GM12878 (cell line): ENCODE results near the gene IRGQ. TPM values are rescaled to one million over a fixed set of nuclear protein-coding genes. Genes with fewer than 3 reads are reported as not detected.

Source experiments
- ATAC-seq: fragments of 200-7000 bp; cut with Tn5 transposase; 3 replicates; pipeline ENCODE4 v1.9.1; 2020; ENCODE audit warnings: mild to moderate bottlenecking, moderate library complexity
- BruUV-seq: library from RNA; stranded (reverse); fragments of 400-500 nt; replicated peaks from 2 replicates; lab custom pipeline; 2021; lab: Mats Ljungman, UMichigan
- CTCF ChIA-PET: fragments of 300-600 bp; sonication (Branson Sonifier 250); formaldehyde crosslinking; extraction: SDS; loops from one replicate; lab custom pipeline; 2021; ENCODE audit warnings: inconsistent platforms; lab: Yijun Ruan, JAX
- POLR2A ChIA-PET: fragments of 350-600 bp; formaldehyde crosslinking; extraction: SDS; loops from one replicate; lab custom pipeline; 2021; ENCODE audit warnings: inconsistent platforms; lab: Charles Lee
- RAD21 ChIA-PET: fragments of 300-600 bp; sonication (Branson Sonifier 250); formaldehyde crosslinking; loops from one replicate; lab custom pipeline; 2023; ENCODE audit warnings: antibody characterized with exemption; ENCODE audit not compliant: unreplicated experiment; lab: Charles Lee
- SMC1A ChIA-PET: fragments of 300-600 bp; sonication (Branson Sonifier 250); formaldehyde crosslinking; loops from one replicate; lab custom pipeline; 2023; ENCODE audit not compliant: unreplicated experiment, uncharacterized antibody; lab: Charles Lee
- DNase-seq: peaks from one replicate; pipeline ENCODE4 v3.0.0-alpha.2; 2011; ENCODE audit warnings: low read depth, low spot score
- FAIRE-seq: peaks from 3 replicates; lab custom pipeline; 2011; peaks lifted over from hg19 to GRCh38; lab: Jason Lieb, UNC
- H2AFZ ChIP-seq: 2 replicates; pipeline ENCODE4 v1.6.0; 2011; ENCODE audit warnings: low read depth, low read length, control low read depth; ENCODE audit not compliant: control insufficient read depth
- H3K27ac ChIP-seq: 2 replicates; pipeline ENCODE4 v1.5.1; 2011; ENCODE audit warnings: control low read depth; ENCODE audit not compliant: control insufficient read depth, insufficient read depth
- H3K27me3 ChIP-seq, 2 experiments: replicated peaks in 1 of 2; 2 replicates each; pipeline versions ENCODE4 v1.6.0 to v1.6.1; 2011; ENCODE audit warnings: low read length in 1 of 2; ENCODE audit not compliant: control insufficient read depth in 2 of 2, insufficient read depth in 2 of 2
- H3K36me3 ChIP-seq, 2 experiments: 2 replicates each; pipeline ENCODE4 v1.5.1; 2011; ENCODE audit warnings: low read length in 1 of 2; ENCODE audit not compliant: control insufficient read depth in 2 of 2, insufficient read depth in 2 of 2
- H3K4me1 ChIP-seq: 2 replicates; pipeline ENCODE4 v1.6.1; 2011; ENCODE audit warnings: mild to moderate bottlenecking, low read length, moderate library complexity, mixed read lengths; ENCODE audit not compliant: control insufficient read depth, insufficient read depth
- H3K4me2 ChIP-seq: 2 replicates; pipeline ENCODE4 v1.6.0; 2011; ENCODE audit warnings: control low read depth; ENCODE audit not compliant: control insufficient read depth, insufficient read depth
- H3K4me3 ChIP-seq: fragments of 200-600 bp; sonication (generic); 2 replicates; pipeline ENCODE4 v1.5.1; 2016
- H3K79me2 ChIP-seq: 2 replicates; pipeline ENCODE4 v1.6.0; 2011; ENCODE audit warnings: low read length; ENCODE audit not compliant: control insufficient read depth, insufficient read depth
- H3K9ac ChIP-seq: 2 replicates; pipeline ENCODE4 v1.8.0; 2011; ENCODE audit warnings: low read length, control low read depth, mixed read lengths; ENCODE audit not compliant: control insufficient read depth, insufficient read depth
- H3K9me3 ChIP-seq: replicated peaks from 3 replicates; pipeline ENCODE4 v1.5.1; 2011; ENCODE audit warnings: mild to moderate bottlenecking, low read length; ENCODE audit not compliant: control insufficient read depth, insufficient read depth
- H4K20me1 ChIP-seq: 2 replicates; pipeline ENCODE4 v1.6.0; 2011; ENCODE audit not compliant: control insufficient read depth, insufficient read depth
- CHD2 ChIP-seq: IDR thresholded peaks from 2 replicates; pipeline ENCODE4 v1.6.1; 2011; ENCODE audit warnings: low read depth, low read length, improper control_type of control experiment, borderline replicate concordance
- MEF2B ChIP-seq: fragments of 450-650 bp; IDR thresholded peaks from 2 replicates; pipeline ENCODE4 v1.6.1; 2018; ENCODE audit warnings: mild to moderate bottlenecking, moderate library complexity; ENCODE audit not compliant: partially characterized antibody, poor library complexity, severe bottlenecking
- MLLT1 ChIP-seq: fragments of 450-650 bp; IDR thresholded peaks from 2 replicates; pipeline ENCODE4 v1.6.1; 2016; ENCODE audit warnings: mild to moderate bottlenecking
- MXI1 ChIP-seq: fragments of 150-350 bp; IDR thresholded peaks from 2 replicates; pipeline ENCODE4 v1.6.1; 2011; ENCODE audit warnings: low read depth, mild to moderate bottlenecking, inconsistent platforms, low read length, improper control_type of control experiment
- NFXL1 ChIP-seq: fragments of 450-650 bp; IDR thresholded peaks from 2 replicates; pipeline ENCODE4 v1.6.1; 2017; ENCODE audit warnings: antibody characterized with exemption, mild to moderate bottlenecking, borderline replicate concordance
- POLR2AphosphoS2 ChIP-seq: IDR thresholded peaks from 2 replicates; pipeline ENCODE4 v1.6.1; 2011; ENCODE audit warnings: low read depth, mild to moderate bottlenecking, low read length, improper control_type of control experiment, moderate library complexity
- RB1 ChIP-seq: fragments of 450-650 bp; formaldehyde crosslinking; IDR thresholded peaks from 2 replicates; pipeline ENCODE4 v1.6.1; 2017; ENCODE audit warnings: mild to moderate bottlenecking, borderline replicate concordance
- RCOR1 ChIP-seq: conservative IDR thresholded peaks from 2 replicates; pipeline ENCODE4 v1.6.1; 2012; ENCODE audit warnings: low read depth, low read length, improper control_type of control experiment
- YY1 ChIP-seq: IDR thresholded peaks from 2 replicates; pipeline ENCODE4 v1.6.1; 2011; ENCODE audit warnings: low read depth, mild to moderate bottlenecking, low read length
- WGBS: methylation state at CpG from one replicate; pipeline ENCODE4 v1.1.6; 2016; ENCODE audit warnings: low lambda C conversion rate; ENCODE audit not compliant: insufficient replicate concordance, insufficient coverage; ENCODE audit errors: missing lambda C conversion rate; 5-methylcytosine and 5-hydroxymethylcytosine counted together
- in situ Hi-C: fragments of 300-500 bp; cut with MboI; formaldehyde crosslinking; loops from 9 replicates; pipeline ENCODE4 v1.14.3; 2018; ENCODE audit warnings: mixed read lengths
- intact Hi-C: fragments of 100-400 bp; cut with micrococcal nuclease; formaldehyde crosslinking; loops from one replicate; pipeline ENCODE4 v1.14.2; 2022; ENCODE audit not compliant: unreplicated experiment
- polyA plus RNA-seq, 11 experiments: library from polyadenylated mRNA; depleted of rRNA in 4 of 11; unstranded in 6 of 11; stranded (reverse) in 5 of 11; fragments of >200 nt; fragmentation: Nextera tagmentation in 4 of 11; fragmentation: Illumina TruSeq in 1 of 11; extraction: Ambion mirVana in 4 of 11; extraction: Trizol in 1 of 11; gene quantifications; 1 replicate in 1 of 11; 2 replicates in 10 of 11; pipeline versions ENCODE4 v1.2.1 to v1.2.3, GENCODE V29; 2011 to 2016; ENCODE audit warnings: inconsistent platforms in 2 of 11, missing spikeins in 2 of 11, low read depth in 1 of 11
- total RNA-seq, 4 experiments: library from RNA; depleted of rRNA in 3 of 4; stranded (reverse); fragments of >200 nt in 3 of 4; fragmentation: Illumina TruSeq in 1 of 4; extraction: Trizol in 1 of 4; gene quantifications; 2 replicates each; pipeline versions ENCODE4 v1.2.1 to v1.2.3, GENCODE V29; 2013 to 2021
- TF ChIP-seq, protein P1 (sequence below): IDR thresholded peaks from 2 replicates; pipeline ENCODE4 v1.6.1; 2012; ENCODE audit warnings: low read length, inconsistent platforms
- TF ChIP-seq, protein P2 (sequence below): fragments of 450-650 bp; formaldehyde crosslinking; IDR thresholded peaks from 2 replicates; pipeline ENCODE4 v1.4.0; 2020; ENCODE audit warnings: mild to moderate bottlenecking, moderate library complexity

IRGQ gene
- total and polyA plus RNA-seq, 10 of the 15 experiments (the other 5 are each of a cell fraction or from before 2014, with no cell fraction given), result 3.3 to 20.8 (median 9.0) TPM

DNA sequence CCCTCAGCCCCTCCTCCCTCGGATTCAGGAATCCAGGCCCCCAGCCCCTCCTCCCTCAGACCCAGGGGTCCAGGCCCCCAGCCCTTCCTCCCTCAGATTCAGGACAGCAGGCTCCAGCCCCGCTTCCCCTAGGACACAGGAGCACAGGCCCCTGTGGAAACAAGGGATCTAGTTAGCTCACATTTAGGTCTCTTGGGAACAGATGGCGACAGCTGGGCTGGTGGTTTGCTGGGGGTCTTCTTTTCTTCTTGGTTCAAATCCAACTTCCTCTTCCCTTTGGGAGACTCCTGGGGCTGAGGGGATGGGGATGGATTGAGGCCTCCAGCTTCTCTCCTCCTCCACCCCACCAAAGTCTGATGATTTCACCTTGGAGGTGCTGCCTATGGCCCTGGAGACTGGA lies 43.3 kb downstream of the IRGQ start:
- DNase-seq, result no peak
- BruUV-seq, result no TSS peak
- Histone ChIP-seq H3K4me2 (no peak overlapping the region), H3K27ac (no peak overlapping the region), H3K9ac (no peak overlapping the region), H3K9me3 (no peaks in the 10 kb centered on the region), H4K20me1 (no peaks in the 10 kb centered on the region), H3K4me3 (no peak overlapping the region), H3K36me3 (peaks cover 11 to 13% of the 10 kb centered on the region in 2 experiments; a peak in 3 of 4 replicates), H2AFZ (no peak overlapping the region), H3K27me3 (no peaks in the 10 kb centered on the region), H3K4me1 (no peaks in the 10 kb centered on the region), H3K79me2 (no peaks in the 10 kb centered on the region)
- CTCF ChIA-PET, result interaction anchor here (6.7 to 10.1 kb wide), 2 partner anchors 19 to 43 kb away, joined by 99 to 169 read pairs; partner anchors contain the start of genes IRGQ, PINLYP, XRCC1 and ZNF576
- in situ Hi-C loops (no loop called here), intact Hi-C loops (no loop called here)
- 94% methylated on average over 2 of the region's 3 CpGs for WGBS
- TF ChIP-seq MXI1 (no peak), CHD2 (no peak), RB1 (no peak), MEF2B (no peak)
- TF ChIP-seq, protein P1, sequence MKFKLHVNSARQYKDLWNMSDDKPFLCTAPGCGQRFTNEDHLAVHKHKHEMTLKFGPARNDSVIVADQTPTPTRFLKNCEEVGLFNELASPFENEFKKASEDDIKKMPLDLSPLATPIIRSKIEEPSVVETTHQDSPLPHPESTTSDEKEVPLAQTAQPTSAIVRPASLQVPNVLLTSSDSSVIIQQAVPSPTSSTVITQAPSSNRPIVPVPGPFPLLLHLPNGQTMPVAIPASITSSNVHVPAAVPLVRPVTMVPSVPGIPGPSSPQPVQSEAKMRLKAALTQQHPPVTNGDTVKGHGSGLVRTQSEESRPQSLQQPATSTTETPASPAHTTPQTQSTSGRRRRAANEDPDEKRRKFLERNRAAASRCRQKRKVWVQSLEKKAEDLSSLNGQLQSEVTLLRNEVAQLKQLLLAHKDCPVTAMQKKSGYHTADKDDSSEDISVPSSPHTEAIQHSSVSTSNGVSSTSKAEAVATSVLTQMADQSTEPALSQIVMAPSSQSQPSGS, result no peak
- ATAC-seq, result no peak
- no peak for FAIRE-seq
- RAD21 ChIA-PET, result interaction anchor here (4.8 kb wide), 1 partner anchor 43 kb away, joined by 92 read pairs; the partner anchor contains the start of genes IRGQ and ZNF576
- SMC1A ChIA-PET, result no interaction called here
- POLR2A ChIA-PET, result no interaction called here

- ChIA-PET CTCF (interaction anchor here (6.7 to 10.1 kb wide), 2 partner anchors 19 to 43 kb away, joined by 99 to 169 read pairs; partner anchors contain the start of genes IRGQ, PINLYP, XRCC1 and ZNF576), SMC1A (no interaction called here), RAD21 (no interaction called here), POLR2A (no interaction called here)
- Histone ChIP-seq H3K27me3 (no peaks in the 10 kb centered on the region), H3K4me2 (no peak overlapping the region), H3K9me3 (no peaks in the 10 kb centered on the region), H3K79me2 (no peaks in the 10 kb centered on the region), H2AFZ (no peak overlapping the region), H3K4me3 (no peak overlapping the region), H3K4me1 (no peaks in the 10 kb centered on the region), H4K20me1 (no peaks in the 10 kb centered on the region), H3K36me3 (peaks cover 11 to 13% of the 10 kb centered on the region in 2 experiments; a peak in 3 of 4 replicates), H3K27ac (no peak overlapping the region), H3K9ac (no peak overlapping the region)
- no peak for FAIRE-seq
- BruUV-seq, result no TSS peak
- 88% methylated on average over 3 of the region's 3 CpGs for WGBS
- DNase-seq, result no peak
- intact Hi-C loops (no loop called here), in situ Hi-C loops (no loop called here)
- ATAC-seq, result no peak
- TF ChIP-seq YY1, result no peak
- no peak for TF ChIP-seq MEF2B
- no peak for TF ChIP-seq POLR2AphosphoS2
- TF ChIP-seq NFXL1, result no peak
- no peak for TF ChIP-seq MLLT1
- no peak for TF ChIP-seq RCOR1
- TF ChIP-seq CHD2, result no peak
- TF ChIP-seq, protein P2, sequence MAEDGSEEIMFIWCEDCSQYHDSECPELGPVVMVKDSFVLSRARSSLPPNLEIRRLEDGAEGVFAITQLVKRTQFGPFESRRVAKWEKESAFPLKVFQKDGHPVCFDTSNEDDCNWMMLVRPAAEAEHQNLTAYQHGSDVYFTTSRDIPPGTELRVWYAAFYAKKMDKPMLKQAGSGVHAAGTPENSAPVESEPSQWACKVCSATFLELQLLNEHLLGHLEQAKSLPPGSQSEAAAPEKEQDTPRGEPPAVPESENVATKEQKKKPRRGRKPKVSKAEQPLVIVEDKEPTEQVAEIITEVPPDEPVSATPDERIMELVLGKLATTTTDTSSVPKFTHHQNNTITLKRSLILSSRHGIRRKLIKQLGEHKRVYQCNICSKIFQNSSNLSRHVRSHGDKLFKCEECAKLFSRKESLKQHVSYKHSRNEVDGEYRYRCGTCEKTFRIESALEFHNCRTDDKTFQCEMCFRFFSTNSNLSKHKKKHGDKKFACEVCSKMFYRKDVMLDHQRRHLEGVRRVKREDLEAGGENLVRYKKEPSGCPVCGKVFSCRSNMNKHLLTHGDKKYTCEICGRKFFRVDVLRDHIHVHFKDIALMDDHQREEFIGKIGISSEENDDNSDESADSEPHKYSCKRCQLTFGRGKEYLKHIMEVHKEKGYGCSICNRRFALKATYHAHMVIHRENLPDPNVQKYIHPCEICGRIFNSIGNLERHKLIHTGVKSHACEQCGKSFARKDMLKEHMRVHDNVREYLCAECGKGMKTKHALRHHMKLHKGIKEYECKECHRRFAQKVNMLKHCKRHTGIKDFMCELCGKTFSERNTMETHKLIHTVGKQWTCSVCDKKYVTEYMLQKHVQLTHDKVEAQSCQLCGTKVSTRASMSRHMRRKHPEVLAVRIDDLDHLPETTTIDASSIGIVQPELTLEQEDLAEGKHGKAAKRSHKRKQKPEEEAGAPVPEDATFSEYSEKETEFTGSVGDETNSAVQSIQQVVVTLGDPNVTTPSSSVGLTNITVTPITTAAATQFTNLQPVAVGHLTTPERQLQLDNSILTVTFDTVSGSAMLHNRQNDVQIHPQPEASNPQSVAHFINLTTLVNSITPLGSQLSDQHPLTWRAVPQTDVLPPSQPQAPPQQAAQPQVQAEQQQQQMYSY (CRISPR knock-in tag), result no peak
These were observed 43.8 kb downstream of the IRGQ start for GRCh38 chr19:43552198-43552450.
